IPS-NIHi7 (cell line): ENCODE results near the gene PPM1B.
A peak's percentile ranks its signal among the peaks of the same experiment; 100 is the strongest.
"Not testable (repeated sequence)": the region's sequence is repeated elsewhere in the genome, so short reads cannot be mapped to it uniquely, and the experiment has no call there.

Experiments used
- DNase-seq: peaks from one replicate; pipeline ENCODE4 v3.0.0; 2012; ENCODE audit warnings: mixed read lengths; ENCODE audit errors: extremely low spot score

Gene PPM1B

DNA sequence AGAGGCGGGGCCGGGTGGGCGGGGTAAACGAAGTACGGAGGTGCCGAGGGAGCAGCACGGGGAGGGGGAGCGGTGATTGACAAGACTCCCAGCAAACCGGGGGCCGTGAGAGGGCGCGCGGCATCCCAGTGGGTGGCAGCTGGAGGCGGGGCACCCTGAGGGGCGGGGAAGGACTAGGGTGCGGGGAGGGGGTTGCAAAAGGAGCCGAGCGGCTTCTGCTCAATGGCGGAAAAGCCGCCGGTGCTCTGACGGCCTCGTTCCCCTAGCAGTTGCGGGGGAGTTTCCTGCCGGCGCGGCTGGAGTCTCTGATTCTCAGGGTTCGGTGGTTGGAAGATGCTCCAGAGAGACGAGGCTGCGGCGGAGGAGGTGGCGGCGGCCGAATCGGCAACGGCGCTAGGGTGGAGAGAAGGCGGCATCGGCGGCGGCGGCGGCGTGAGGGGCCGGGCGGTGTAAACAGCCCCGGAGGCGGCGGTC is at the start of gene PPM1B:
Gene PPM1B (plus strand): TSS at position 195 of the 474 bp plus-strand sequence. CDS start 32,325 bp downstream, outside the sequence.
- DNase-seq = no peak

DNA sequence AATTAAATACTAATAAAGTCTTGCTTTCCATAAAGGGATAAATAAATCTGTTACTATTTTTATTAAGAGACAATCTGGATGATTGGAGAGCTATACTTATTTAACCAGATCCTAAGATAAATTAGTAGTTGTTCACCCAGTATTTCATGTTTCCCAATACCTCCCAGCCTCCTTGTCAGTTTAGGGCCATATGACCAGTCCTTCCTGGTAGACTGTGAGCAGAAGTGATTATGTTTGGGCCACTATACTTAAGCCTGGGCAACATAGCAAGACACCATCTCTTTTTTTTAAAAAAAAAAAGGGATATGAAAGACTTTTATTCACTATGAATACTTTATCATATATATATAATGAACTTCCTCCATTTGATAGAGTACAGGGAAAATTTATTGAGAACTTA is 48.8 kb upstream of the PPM1B start:
- DNase-seq = no peak

DNA sequence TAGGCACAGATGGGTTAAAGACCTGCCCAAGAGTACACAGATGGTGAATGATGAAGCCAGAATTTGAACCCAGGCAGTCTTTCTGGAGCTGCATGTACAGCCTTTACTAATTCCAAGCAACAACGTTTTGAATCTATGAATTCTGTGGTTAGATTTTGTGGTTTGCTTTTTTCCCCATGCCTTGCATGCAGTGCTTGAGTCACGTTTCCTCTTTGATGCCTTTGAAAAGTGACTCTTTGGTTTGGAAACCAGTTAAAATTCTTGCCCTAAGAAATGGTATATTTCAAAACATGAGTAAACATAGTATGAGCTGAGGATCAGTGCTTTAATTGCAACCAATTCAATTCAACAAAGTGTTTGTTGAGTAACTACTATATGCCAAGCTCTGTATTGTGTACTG is 48.2 kb upstream of the PPM1B start:
- no peak for DNase-seq

DNA sequence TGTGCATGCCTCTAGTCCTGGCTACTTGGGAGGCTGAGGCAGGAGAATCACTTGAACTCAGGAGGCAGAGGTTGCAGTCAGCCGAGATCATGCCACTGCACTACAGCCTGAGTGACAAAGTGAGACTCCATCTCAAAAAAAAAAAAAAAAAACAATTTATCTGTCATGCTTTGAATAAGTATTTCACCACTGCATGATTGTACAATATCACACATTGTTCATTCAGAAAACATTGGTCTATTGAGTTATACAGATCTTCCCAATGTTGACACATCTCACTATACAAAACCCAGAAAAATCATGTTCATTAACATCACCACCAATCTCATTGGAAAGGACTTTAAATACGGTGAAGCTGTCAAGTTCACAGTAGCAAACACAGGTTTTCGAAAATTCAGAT is 46.8 kb upstream of the PPM1B start:
- no peak for DNase-seq

DNA sequence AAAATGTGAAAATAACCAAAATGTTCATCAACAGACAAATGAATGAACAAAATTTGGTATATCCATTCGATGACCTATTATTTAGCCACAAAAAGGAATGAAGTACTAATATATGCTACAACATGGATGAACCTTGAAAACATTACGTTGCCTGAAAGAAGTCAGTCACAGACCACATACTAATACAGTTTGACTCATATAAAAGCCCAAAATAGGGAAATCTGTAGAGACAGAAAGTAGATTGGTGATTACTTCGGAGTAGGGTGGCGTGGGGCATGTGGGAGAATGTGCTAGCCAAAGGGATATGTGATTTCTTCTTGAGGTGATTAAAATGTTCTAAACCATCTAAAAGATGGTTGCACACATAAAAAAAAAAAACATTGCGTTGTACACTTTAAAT is 44.2 kb upstream of the PPM1B start:
- no peak for DNase-seq

DNA sequence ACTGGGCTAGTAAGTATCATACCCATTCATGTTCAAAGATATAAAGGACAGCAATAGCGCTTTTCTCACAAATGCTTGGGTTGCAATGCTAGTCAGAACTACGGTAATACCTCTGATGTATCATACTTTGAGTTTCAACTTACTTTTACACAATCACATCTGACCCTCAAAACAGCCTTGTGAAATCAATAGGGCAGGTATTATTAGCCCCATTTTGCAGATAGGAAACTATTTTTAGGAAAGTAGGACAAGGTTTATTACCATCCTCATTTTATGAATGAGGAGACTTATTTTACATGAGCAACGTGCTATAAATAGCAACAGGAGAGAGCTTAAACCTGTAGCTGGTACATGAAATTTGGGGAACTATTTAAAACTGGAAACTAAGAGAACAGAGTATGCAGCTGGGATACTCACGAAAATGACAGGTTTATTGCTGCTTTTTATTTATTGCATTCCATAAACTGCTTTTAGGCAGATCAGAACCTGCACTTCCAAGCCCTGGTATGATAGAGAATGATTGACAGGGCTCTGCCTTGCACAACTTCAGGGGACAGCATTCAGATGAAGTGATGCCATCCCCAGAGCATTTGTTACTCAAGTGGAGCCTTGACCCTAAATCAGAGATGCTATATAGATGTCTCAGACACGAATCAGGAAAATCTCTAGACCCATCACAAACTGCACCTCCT is 42.4 kb upstream of the PPM1B start:
- no peak for DNase-seq

DNA sequence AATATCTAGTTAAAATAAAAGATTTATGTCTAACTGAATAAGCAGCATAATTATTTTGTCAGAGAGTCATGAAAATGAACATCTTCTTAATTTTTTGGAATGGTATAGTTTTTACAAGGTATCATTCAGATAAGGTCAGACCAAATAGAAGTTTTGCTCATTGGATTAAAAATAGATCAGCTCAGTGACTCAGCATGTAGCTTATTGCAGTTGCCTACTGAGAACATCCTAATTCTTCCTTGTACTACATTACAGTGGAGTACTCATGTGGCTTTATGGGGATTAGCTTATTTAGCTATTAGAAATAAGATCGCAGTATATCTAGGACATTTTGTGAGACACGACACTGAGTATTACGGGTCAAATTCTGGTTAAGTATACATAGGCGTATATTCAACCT is 38.2 kb upstream of the PPM1B start:
- DNase-seq = no peak

DNA sequence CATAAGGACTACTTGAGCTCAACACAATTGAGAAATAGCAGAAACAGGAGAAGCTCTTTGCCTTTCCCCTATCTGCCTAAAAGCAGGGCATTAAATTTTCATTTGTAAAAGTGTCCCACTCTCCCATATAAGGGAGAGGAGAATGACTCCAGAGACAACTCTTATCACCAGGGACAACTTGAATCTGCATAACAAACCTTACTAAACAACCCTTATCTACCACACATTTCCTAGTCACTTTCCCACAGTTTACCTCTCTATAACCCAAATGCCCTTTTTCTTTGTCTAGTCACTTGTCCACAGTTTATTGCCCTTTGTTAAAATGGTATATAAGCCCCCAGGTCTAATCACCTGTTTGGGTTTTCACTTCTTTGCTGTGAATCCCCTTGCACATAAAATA is 37.5 kb upstream of the PPM1B start:
- DNase-seq = no peak

DNA sequence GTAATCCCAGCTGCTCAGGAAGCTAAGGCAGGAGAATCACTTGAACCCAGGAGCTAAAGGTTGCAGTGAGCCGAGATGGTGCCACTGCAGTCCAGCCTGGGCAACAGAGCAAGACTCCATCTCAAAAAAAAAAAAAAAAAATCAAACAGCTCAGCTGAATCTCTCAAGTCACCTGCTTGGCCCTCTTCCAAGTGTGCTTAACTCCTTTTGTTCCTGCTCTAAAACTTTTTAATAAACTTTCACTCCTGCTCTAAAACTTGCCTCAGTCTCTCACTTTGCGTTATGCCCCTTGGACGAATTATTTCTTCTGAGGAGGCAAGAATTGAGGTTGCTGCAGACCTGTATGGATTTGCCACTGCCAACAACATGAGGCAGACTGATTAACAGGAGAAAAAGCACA is 35.1 kb upstream of the PPM1B start:
- DNase-seq = not testable (repeated sequence)

DNA sequence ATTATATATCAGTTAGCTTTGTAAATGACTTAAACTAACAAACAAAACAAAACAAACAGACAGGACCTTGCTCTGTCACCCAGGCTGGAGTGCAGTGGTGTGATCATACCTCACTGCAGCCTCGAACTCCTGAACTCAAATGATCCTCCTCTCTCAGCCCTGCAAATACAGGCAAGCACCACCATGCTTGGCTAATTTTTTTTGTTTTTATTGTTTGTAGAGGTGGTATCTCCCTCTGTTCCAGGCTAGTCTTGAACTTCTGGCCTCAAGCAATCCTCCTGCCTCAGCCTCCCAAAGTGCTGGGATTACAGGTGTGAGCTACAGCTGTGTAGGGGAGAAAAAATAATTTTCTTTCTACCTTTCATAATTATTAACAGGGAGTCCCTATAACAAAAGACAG is 33.8 kb upstream of the PPM1B start:
- no peak for DNase-seq

DNA sequence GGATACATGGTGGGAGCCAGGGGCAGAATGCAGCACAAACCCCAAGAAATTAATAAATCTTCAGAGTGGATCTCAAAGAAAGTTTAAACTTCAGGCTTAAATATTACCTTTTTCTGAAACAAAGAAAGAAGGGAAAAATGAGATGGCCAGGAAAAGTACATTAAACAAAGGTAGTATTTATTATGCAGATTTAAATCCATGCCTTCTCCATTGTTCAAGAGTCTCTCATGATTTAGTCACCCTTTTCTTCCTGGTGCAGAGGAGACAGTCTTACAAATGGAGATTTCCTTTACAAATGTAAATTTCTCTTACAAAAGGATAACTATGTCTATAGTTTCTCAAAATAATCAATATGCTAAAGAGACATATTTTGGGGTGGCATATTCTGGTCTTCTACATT is 33.4 kb upstream of the PPM1B start:
- DNase-seq = peak; percentile 23

DNA sequence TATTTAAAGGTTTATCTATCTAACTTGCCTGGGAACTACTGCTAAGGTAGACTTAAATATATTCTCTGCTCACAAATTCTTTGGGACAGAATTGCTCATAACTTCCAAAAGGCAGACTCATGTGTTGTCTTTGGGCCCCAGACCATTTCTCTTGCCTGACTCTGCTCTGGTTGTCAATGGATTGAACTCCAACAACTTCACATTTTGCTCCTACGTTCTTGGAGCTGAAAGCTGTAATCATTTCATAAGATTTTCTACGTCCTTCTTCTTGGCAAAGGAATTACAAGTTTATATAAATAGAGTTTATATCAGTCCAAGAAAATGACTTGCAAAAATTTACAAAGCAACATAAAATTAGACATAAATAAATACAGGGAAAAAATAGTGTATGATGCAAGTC is 32.9 kb upstream of the PPM1B start:
- no peak for DNase-seq

DNA sequence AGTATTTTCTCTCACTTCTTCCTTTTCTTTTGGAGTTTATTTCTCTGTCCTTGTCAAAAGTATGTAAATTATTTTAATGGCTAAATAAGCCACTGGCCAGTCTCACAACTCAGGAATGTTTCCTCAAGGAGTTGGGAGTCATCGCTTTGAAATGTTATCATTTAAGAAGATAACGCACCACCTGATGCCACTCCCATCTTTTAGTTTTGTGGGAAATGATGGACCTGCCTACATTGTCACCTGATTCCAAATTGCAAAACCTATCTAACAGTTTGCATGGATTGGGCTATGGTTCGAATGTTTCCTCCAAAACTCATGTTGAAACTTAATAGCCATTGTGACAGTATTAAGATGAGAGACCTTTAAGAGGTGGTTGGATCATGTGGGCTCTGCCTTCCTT is 32.4 kb upstream of the PPM1B start:
- DNase-seq = peak; percentile 33

DNA sequence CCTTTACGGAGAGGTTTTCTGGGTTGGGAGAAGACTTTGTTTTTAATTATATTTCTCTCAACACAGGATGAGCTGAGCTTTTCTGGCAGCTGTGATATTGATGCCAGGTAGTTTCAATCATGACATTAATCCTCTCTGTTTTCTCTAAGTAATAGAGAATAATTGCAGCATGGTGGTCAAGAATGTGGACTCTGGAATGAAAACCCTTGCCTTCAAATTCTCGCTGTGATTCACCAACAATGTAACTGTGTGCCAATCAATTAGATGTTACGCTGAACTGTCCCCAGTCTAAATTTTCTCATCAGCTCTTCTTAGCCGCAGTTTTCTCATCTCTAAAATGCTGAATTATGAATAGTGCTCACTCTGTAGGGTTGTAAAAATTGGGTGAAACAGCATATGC is 31.6 kb upstream of the PPM1B start:
- DNase-seq = no peak

DNA sequence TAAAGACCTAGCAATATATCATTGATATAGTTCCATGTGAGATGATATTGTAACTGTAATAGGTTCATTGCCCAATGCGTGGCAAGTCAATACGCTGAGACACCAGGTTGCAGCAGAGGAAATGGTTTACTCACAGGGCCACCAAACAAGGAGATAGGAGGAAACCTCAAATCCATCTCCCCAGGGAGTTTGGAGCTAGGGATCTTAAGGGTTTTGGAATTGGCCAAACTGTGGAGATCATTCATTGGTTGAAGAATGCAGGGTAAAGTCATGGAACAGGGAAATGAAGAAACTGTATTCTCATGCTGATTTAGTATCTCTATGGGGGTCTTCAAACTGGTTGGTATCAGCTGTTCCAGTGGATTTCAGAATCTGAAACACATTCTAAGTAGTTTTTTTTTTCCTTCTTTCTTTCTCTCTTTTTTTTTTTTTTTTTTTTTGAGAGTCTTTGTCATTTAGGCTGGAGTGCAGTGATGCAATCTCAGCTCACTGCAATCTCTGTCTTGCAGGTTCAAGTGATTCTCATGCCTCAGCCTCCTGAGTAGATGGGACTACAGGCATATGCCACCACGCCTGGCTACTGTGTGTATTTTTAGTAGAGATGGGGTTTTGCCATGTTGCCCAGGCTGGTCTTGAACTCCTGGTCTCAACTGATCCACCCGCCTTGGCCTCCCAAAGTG is 30.7 kb upstream of the PPM1B start:
- peak; percentile 32 for DNase-seq

DNA sequence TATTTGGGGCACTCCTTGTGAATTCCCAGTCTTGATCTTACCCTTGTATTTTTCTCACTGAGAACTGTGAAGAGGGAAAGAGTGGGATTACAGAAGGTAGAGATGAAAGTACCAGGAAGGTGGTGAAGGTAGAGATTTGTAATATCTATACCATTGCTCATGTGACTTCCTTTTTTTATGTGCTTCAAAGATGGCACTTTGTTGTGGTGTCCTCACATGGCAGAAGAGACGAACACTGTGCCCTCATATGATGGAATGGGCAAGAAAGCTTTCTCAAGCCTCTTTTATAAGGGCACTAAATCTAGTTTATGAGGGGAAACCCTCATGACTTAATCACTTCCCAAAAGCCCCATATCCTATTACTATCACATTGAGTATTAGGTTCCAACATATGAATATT is 28.9 kb upstream of the PPM1B start:
- no peak for DNase-seq

DNA sequence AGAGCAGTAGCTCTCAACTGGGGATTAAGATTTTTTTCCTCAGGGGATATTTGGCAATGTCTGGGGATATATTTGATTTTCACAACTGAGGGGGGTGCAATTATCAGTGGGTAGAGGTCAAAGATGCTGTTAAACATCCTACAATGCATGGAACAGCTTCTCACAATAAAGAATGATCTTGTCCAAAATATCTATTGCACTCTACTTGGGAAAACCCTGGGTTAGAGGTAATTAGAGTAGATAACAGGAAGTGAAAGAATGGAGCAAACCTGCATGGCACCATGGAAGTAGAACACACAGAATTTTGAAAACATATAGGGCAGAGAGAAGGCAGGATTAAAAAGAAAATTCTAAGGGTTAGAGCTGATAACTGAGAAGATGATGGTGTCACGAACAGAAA is 26.4 kb upstream of the PPM1B start:
- DNase-seq = no peak

DNA sequence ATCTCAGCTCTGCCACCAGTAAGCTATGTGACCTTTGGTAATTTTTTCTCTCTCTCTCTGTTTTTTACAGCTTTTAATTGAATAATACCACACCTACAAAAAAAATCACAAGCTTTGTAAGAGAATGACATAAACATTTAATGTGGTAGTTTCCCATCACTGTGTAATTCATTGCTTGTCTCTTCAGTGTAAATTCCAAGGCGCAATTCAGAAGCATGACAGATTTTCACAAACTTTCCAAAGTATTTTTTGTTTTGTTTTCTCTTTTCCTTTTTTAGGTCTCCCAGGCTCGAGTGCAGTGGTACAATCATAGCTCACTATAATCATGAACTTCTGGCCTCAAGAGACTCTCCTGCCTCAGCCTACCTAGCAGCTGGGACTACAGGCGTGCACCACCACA is 25.0 kb upstream of the PPM1B start:
- no peak for DNase-seq

DNA sequence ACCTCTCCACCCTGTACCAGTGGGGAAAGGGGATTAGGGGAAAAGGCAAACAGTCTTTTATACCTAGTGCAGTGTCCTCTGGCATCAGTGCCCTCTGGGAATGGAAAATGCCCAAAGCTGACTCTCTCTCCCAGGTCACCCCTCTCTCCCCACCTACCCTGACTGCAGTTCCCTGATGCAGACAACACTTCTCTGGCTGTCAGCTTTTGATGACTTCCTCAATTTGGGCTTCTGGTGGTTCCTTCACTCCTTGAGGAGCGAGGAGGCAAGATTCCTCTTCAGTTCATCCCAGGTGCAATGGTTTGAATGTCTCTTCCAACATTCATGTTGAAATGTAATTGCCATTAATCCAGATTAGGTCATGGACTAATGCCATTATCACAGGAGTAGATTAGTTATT is 19.7 kb upstream of the PPM1B start:
- DNase-seq = no peak

DNA sequence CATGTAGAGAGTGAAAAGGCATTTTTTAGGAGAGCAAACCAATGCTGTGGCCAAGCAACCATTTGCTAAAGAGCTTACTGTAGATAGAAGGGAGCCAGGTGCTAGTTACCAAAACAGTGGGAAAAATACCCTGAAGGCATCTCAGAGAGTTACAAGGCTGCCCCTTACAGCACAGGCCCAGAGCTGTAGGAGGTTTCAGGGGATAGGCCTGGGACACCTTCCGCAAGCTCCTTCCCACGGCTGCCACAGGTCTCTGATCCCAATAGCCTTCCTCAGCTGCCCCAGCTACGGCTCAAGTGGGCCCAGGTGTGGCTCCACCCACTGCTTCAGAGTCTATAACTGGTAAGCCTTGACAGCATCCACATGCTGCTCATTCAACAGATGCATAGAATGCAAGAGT is 18.2 kb upstream of the PPM1B start:
- no peak for DNase-seq

DNA sequence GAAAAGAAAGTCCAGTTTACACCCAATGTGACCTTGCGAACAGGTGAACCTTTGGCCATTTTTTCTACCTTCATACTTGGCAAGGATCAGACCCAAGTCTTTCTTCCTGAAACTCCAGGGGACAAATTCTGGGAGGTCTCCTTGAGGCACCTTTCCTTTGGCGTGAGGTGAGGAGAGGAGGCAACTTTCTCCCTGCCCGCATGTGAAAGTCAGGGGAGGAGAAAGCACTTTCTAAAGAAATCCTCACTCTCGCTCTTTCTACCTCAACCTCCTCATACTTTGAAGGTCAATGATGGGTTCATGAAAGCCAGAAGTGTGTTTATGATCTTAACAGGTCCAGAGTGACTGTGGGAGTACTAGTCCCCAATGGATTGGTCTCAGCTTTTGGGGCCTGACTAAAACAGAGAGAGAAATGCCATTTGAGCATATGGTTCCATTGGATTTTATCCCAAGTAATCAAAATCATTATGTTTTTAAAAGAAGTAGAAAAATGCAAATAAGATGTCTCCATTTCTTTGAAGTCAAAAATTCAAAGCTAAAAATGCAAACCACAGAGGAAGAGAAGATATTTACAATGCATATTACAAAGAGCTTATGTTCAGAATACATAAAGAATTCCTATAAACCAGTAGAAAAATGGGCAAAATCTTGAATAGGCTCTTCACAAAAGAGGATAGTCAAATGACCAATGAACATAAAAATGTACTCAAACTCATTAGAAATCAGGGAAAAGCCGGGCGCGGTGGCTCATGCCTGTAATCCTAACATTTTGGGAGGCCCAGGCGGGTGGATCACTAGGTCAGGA is 15.6 kb upstream of the PPM1B start:
- DNase-seq = no peak

DNA sequence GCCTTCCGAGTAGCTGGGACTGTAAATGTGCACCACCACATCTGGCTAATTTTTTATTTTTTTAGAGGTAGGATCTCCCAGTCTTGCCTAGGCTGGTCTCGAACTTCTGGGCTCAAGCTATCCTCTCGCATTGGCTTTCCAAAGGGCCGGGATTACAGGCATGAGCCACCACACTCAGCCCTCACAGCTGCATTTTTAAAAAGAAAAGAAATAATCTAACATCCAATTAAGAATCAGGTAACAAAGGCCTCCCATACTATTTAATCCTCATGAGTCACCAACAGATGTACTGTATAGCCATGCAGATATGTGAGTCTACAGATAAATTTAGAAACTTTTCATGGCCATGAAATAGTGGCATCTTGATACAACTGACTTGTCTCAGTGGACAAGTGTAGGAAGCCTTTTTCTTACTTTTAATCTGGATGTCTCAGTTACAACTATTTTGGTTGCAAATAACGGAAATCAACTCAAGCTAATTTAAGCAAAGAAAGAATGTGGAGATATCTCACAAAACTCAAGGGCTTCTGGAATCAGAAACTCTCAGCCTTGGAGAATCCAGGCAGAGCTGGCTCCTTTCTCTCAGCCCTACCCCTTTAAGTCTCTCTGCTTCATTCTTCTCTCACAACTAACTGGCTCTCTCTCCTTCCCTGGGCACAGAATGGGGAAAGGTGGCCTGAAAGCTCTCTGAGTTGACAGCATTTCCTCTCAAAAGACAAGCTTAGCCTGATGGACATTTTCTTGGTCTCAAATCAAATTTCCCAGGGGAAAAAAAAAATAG is 12.8 kb upstream of the PPM1B start:
- no peak for DNase-seq
